ENCODE data around the gene ACO2.

- TF ChIP-seq CTCF (IDR thresholded peaks at IDR 0.05), result no peak
- TF ChIP-seq POLR2A (IDR thresholded peaks at IDR 0.05), result no peak
Measured at GRCh38 chr22:41436322-41437113, 32.4 kb upstream of the ACO2 start.
